OCI-LY1 (cell line): Measurements from ENCODE around the gene MPPED2.

ENCODE experiments used
- EZH2 ChIP-seq: fragments of 200-600 bp; sonication (generic), shearing (Covaris generic); IDR thresholded peaks from 2 replicates; pipeline ENCODE4 v1.8.0; 2017; ENCODE audit warnings: borderline replicate concordance, mixed run types, mild to moderate bottlenecking, antibody characterized with exemption, low read length, moderate library complexity, mixed read lengths
- TF ChIP-seq, protein P1 (sequence below): fragments of 200-600 bp; sonication (generic), shearing (Covaris generic); IDR thresholded peaks from 2 replicates; pipeline ENCODE4 v1.5.1; 2017; ENCODE audit warnings: mild to moderate bottlenecking, antibody characterized with exemption, low read length, moderate library complexity, mixed read lengths

GRCh38 chr11:30513087-30513486 is 73.1 kb downstream of the MPPED2 start:
- no peak for TF ChIP-seq EZH2
- TF ChIP-seq, protein P1, sequence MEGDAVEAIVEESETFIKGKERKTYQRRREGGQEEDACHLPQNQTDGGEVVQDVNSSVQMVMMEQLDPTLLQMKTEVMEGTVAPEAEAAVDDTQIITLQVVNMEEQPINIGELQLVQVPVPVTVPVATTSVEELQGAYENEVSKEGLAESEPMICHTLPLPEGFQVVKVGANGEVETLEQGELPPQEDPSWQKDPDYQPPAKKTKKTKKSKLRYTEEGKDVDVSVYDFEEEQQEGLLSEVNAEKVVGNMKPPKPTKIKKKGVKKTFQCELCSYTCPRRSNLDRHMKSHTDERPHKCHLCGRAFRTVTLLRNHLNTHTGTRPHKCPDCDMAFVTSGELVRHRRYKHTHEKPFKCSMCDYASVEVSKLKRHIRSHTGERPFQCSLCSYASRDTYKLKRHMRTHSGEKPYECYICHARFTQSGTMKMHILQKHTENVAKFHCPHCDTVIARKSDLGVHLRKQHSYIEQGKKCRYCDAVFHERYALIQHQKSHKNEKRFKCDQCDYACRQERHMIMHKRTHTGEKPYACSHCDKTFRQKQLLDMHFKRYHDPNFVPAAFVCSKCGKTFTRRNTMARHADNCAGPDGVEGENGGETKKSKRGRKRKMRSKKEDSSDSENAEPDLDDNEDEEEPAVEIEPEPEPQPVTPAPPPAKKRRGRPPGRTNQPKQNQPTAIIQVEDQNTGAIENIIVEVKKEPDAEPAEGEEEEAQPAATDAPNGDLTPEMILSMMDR = no peak
